ENCODE results near the gene GEMIN4.

GEMIN4 gene

DNA sequence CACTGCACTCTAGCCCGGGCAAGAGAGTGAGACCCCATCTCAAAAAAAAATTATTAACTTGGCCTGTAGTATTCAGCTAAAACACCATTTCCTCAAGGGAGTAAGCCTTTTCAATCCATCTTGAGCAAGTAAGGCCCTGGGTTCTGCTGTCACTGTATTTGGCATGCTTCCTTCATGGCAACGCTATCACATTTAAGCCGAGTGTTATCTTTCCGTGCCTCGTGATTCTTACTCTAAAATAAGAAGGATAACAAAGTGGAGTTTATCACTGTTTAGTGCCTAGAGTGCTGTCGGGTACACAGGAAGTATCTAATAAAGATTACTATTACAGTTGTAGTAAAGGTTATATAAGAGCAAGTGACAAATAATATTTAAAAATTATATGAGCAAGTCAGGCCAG, 46.2 kb downstream of the GEMIN4 start:
- Histone ChIP-seq H2BK15ac (ENCODE audit: low read length) (no peak overlapping the region), H3K4me1 (ENCODE audit: control insufficient read depth in 2 of 2, insufficient read depth in 1 of 2, low read depth in 1 of 2, low read length in 2 of 2) (peaks cover 0 to 8% of the 10 kb centered on the region in 2 donors), H4K8ac (ENCODE audit: low read depth, low read length) (no peak overlapping the region), H2BK120ac (ENCODE audit: low read depth, low read length) (no peak overlapping the region), H2BK12ac (ENCODE audit: low read length) (no peak overlapping the region), H3K27me3 (ENCODE audit: control insufficient read depth in 3 of 3, insufficient read depth in 3 of 3, low read depth in 1 of 3, low read length in 3 of 3) (no peaks in the 10 kb centered on the region), H3K4ac (ENCODE audit: low read length) (no peak overlapping the region), H2AK5ac (ENCODE audit: low read depth, low read length) (no peak overlapping the region), H3K79me1 (ENCODE audit: low read depth, low read length) (peaks cover 2% of the 10 kb centered on the region), H3K36me3 (replicated peaks in 1 of 2; ENCODE audit: control insufficient read depth in 2 of 2, insufficient read depth in 2 of 2, low read length in 2 of 2) (peaks cover 20 to 54% of the 10 kb centered on the region in 2 donors), H3K27ac (replicated peaks; ENCODE audit: low read length) (no peak overlapping the region), H3K9me3 (replicated peaks in 1 of 2; ENCODE audit: control insufficient read depth in 2 of 2, insufficient read depth in 1 of 2, low read depth in 1 of 2, low read length in 2 of 2) (no peaks in the 10 kb centered on the region), H3K4me3 (ENCODE audit: low read length in 2 of 2) (no peak overlapping the region), H3K23ac (ENCODE audit: low read depth, low read length, poor library complexity) (no peak overlapping the region), H3K4me2 (ENCODE audit: insufficient read depth, low read length, poor library complexity, severe bottlenecking) (no peak overlapping the region), H3K9ac (ENCODE audit: low read depth, low read length, poor library complexity) (no peak overlapping the region), H2AFZ (ENCODE audit: low read length) (no peak overlapping the region), H3K14ac (ENCODE audit: low read length) (no peak overlapping the region), H2BK5ac (ENCODE audit: low read length) (no peak overlapping the region), H3K18ac (ENCODE audit: low read length) (no peak overlapping the region), H4K91ac (ENCODE audit: low read depth, low read length, poor library complexity) (no peak overlapping the region)
- DNase-seq (ENCODE audit: low spot score), result no peak
- no CpG with 5 or more reads among the region's 6 CpGs for WGBS, 2 donors (ENCODE audit: extremely low coverage in 2 of 2, insufficient read length in 2 of 2, insufficient replicate concordance in 1 of 2)

- Histone ChIP-seq H2AFZ (ENCODE audit: low read length) (no peak overlapping the region), H3K36me3 (replicated peaks in 1 of 2; ENCODE audit: control insufficient read depth in 2 of 2, insufficient read depth in 2 of 2, low read length in 2 of 2) (peaks cover 18 to 50% of the 10 kb centered on the region in 2 donors), H4K8ac (ENCODE audit: low read depth, low read length) (no peak overlapping the region), H3K4me1 (ENCODE audit: control insufficient read depth in 2 of 2, insufficient read depth in 1 of 2, low read depth in 1 of 2, low read length in 2 of 2) (peaks cover 0 to 8% of the 10 kb centered on the region in 2 donors), H3K14ac (ENCODE audit: low read length) (no peak overlapping the region), H2BK5ac (ENCODE audit: low read length) (no peak overlapping the region), H3K9me3 (replicated peaks in 1 of 2; ENCODE audit: control insufficient read depth in 2 of 2, insufficient read depth in 1 of 2, low read depth in 1 of 2, low read length in 2 of 2) (no peaks in the 10 kb centered on the region), H2BK120ac (ENCODE audit: low read depth, low read length) (no peak overlapping the region), H3K27ac (replicated peaks; ENCODE audit: low read length) (no peak overlapping the region), H3K27me3 (ENCODE audit: control insufficient read depth in 3 of 3, insufficient read depth in 3 of 3, low read depth in 1 of 3, low read length in 3 of 3) (no peaks in the 10 kb centered on the region), H3K4me2 (ENCODE audit: insufficient read depth, low read length, poor library complexity, severe bottlenecking) (no peak overlapping the region), H3K4ac (ENCODE audit: low read length) (no peak overlapping the region), H3K18ac (ENCODE audit: low read length) (no peak overlapping the region), H3K9ac (ENCODE audit: low read depth, low read length, poor library complexity) (no peak overlapping the region), H3K4me3 (ENCODE audit: low read length in 2 of 2) (no peak overlapping the region), H3K79me1 (ENCODE audit: low read depth, low read length) (peaks cover 2% of the 10 kb centered on the region), H2BK15ac (ENCODE audit: low read length) (no peak overlapping the region), H2AK5ac (ENCODE audit: low read depth, low read length) (no peak overlapping the region), H4K91ac (ENCODE audit: low read depth, low read length, poor library complexity) (no peak overlapping the region), H2BK12ac (ENCODE audit: low read length) (no peak overlapping the region), H3K23ac (ENCODE audit: low read depth, low read length, poor library complexity) (no peak overlapping the region)
- no peak for DNase-seq (ENCODE audit: low spot score)
- WGBS, 2 donors (ENCODE audit: extremely low coverage in 2 of 2, insufficient read length in 2 of 2, insufficient replicate concordance in 1 of 2), result no CpG with 5 or more reads among the region's 1 CpG
These were observed 47.1 kb downstream of the GEMIN4 start for GRCh38 chr17:705011-705410.

- no peak overlapping the region for H2BK12ac ChIP-seq (ENCODE audit: low read length)
- H3K27ac ChIP-seq (replicated peaks; ENCODE audit: low read length), result no peak overlapping the region
- H3K79me1 ChIP-seq (ENCODE audit: low read depth, low read length), result peaks cover 2% of the 10 kb centered on the region
- H2AK5ac ChIP-seq (ENCODE audit: low read depth, low read length), result no peak overlapping the region
- H3K4me2 ChIP-seq (ENCODE audit: insufficient read depth, low read length, poor library complexity, severe bottlenecking), result no peak overlapping the region
- DNase-seq (ENCODE audit: low spot score), result no peak
- no peak overlapping the region for H4K91ac ChIP-seq (ENCODE audit: low read depth, low read length, poor library complexity)
- H3K9me3 ChIP-seq (replicated peaks in 1 of 2; ENCODE audit: control insufficient read depth in 2 of 2, insufficient read depth in 1 of 2, low read depth in 1 of 2, low read length in 2 of 2), result no peaks in the 10 kb centered on the region
- H2AFZ ChIP-seq (ENCODE audit: low read length), result no peak overlapping the region
- H2BK120ac ChIP-seq (ENCODE audit: low read depth, low read length), result no peak overlapping the region
- no peak overlapping the region for H3K23ac ChIP-seq (ENCODE audit: low read depth, low read length, poor library complexity)
- peaks cover 0 to 8% of the 10 kb centered on the region in 2 donors for H3K4me1 ChIP-seq (ENCODE audit: control insufficient read depth in 2 of 2, insufficient read depth in 1 of 2, low read depth in 1 of 2, low read length in 2 of 2)
- no peaks in the 10 kb centered on the region for H3K27me3 ChIP-seq (ENCODE audit: control insufficient read depth in 3 of 3, insufficient read depth in 3 of 3, low read depth in 1 of 3, low read length in 3 of 3)
- no peak overlapping the region for H2BK5ac ChIP-seq (ENCODE audit: low read length)
- H3K4ac ChIP-seq (ENCODE audit: low read length), result no peak overlapping the region
- no peak overlapping the region for H2BK15ac ChIP-seq (ENCODE audit: low read length)
- H3K14ac ChIP-seq (ENCODE audit: low read length), result no peak overlapping the region
- no peak overlapping the region for H4K8ac ChIP-seq (ENCODE audit: low read depth, low read length)
- WGBS, 2 donors (ENCODE audit: extremely low coverage in 2 of 2, insufficient read length in 2 of 2, insufficient replicate concordance in 1 of 2), result no CpG with 5 or more reads among the region's 4 CpGs
- peaks cover 15 to 50% of the 10 kb centered on the region in 2 donors for H3K36me3 ChIP-seq (replicated peaks in 1 of 2; ENCODE audit: control insufficient read depth in 2 of 2, insufficient read depth in 2 of 2, low read length in 2 of 2)
- H3K18ac ChIP-seq (ENCODE audit: low read length), result no peak overlapping the region
- no peak overlapping the region for H3K4me3 ChIP-seq (ENCODE audit: low read length in 2 of 2)
- H3K9ac ChIP-seq (ENCODE audit: low read depth, low read length, poor library complexity), result no peak overlapping the region
These were observed 47.8 kb downstream of the GEMIN4 start for GRCh38 chr17:704111-704864.

- H3K27me3 ChIP-seq (ENCODE audit: control insufficient read depth in 3 of 3, insufficient read depth in 3 of 3, low read depth in 1 of 3, low read length in 3 of 3), result no peaks in the 10 kb centered on the region
- no peak overlapping the region for H2BK12ac ChIP-seq (ENCODE audit: low read length)
- no peak overlapping the region for H3K23ac ChIP-seq (ENCODE audit: low read depth, low read length, poor library complexity)
- H3K14ac ChIP-seq (ENCODE audit: low read length), result no peak overlapping the region
- WGBS, 2 donors (ENCODE audit: extremely low coverage in 2 of 2, insufficient read length in 2 of 2, insufficient replicate concordance in 1 of 2), result no CpG with 5 or more reads among the region's 12 CpGs
- H3K4me1 ChIP-seq (ENCODE audit: control insufficient read depth in 2 of 2, insufficient read depth in 1 of 2, low read depth in 1 of 2, low read length in 2 of 2), result peaks cover 0 to 5% of the 10 kb centered on the region in 2 donors
- H3K79me1 ChIP-seq (ENCODE audit: low read depth, low read length), result no peaks in the 10 kb centered on the region
- H3K9ac ChIP-seq (ENCODE audit: low read depth, low read length, poor library complexity), result no peak overlapping the region
- no peak overlapping the region for H2BK15ac ChIP-seq (ENCODE audit: low read length)
- no peak overlapping the region for H2AK5ac ChIP-seq (ENCODE audit: low read depth, low read length)
- H4K8ac ChIP-seq (ENCODE audit: low read depth, low read length), result no peak overlapping the region
- no peak overlapping the region for H2AFZ ChIP-seq (ENCODE audit: low read length)
- DNase-seq (ENCODE audit: low spot score), result no peak
- no peak overlapping the region for H4K91ac ChIP-seq (ENCODE audit: low read depth, low read length, poor library complexity)
- no peak overlapping the region for H3K27ac ChIP-seq (replicated peaks; ENCODE audit: low read length)
- no peak overlapping the region for H2BK5ac ChIP-seq (ENCODE audit: low read length)
- H3K4me2 ChIP-seq (ENCODE audit: insufficient read depth, low read length, poor library complexity, severe bottlenecking), result no peak overlapping the region
- no peaks in the 10 kb centered on the region for H3K9me3 ChIP-seq (replicated peaks in 1 of 2; ENCODE audit: control insufficient read depth in 2 of 2, insufficient read depth in 1 of 2, low read depth in 1 of 2, low read length in 2 of 2)
- no peak overlapping the region for H2BK120ac ChIP-seq (ENCODE audit: low read depth, low read length)
- no peak overlapping the region for H3K4me3 ChIP-seq (ENCODE audit: low read length in 2 of 2)
- H3K36me3 ChIP-seq (replicated peaks in 1 of 2; ENCODE audit: control insufficient read depth in 2 of 2, insufficient read depth in 2 of 2, low read length in 2 of 2), result peaks cover 8 to 48% of the 10 kb centered on the region in 2 donors
- H3K4ac ChIP-seq (ENCODE audit: low read length), result no peak overlapping the region
- no peak overlapping the region for H3K18ac ChIP-seq (ENCODE audit: low read length)
These were observed 48.8 kb downstream of the GEMIN4 start for GRCh38 chr17:703081-703875.

Measured in neuronal stem cell (in vitro differentiated cells).